NCI-H1436 treated with DMSO at 0.1 percent for 48 hours (cell line): Measurements from ENCODE around the gene MARCHF6.
"Not testable (repeated sequence)": the region's sequence is repeated elsewhere in the genome, so short reads cannot be mapped to it uniquely, and the experiment has no call there.

ENCODE experiments used
- DNase-seq: peaks from one replicate; lab custom pipeline; 2025; lab: John Stamatoyannopoulos, UW

Gene MARCHF6

DNA sequence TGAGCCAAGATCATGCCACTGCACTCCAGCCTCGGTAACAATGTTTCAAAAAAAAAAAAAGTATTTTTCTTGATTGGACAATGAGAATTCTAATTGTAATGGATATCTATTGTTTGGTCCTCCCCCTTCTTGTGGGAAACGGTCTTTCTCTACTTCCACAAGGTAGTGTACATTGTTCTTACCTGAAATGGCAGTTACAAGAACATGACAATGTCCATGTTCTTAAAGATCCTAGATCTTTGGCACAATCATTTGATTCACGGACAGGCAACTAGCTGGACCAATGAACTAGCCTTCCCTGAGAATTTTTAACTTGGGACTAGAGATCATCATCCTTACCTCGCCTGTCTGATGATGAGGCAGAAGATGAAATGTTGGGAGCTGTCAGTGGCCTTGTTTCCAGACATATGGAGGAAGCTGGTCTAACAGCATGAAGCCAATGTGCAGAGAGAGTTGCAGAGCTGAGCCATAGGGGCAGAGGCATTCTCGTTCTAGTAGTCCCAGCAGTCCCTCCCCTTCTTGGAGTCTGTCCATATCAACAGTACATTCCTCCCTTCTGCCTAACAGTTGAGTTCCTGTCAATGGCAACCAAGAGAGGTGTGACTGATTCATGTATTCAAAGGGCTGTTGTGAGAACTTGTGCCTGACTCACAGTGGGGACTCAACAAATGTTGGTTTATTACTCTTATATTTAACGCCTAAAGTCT is 2.1 kb upstream of the MARCHF6 start:
- DNase-seq: no peak

DNA sequence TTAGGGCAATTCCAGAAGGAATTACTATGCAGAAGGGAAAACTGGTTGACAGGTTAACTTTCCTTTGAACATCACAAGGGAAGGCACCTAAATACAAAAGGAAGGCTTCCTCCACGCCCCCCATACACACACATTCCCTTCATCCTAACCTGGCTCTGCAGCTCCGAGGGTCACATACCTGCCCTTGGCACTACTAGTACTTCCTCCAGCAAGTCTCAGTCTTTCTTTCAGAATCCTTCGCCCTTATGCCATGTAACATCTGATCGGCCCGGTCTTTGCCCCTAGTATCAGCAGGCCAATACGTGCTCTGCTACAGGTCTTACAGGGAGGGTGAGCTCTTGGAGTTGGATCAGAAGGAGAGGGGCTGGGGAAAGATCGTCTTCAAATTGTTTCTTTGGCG is 1.6 kb upstream of the MARCHF6 start:
- DNase-seq: no peak

DNA sequence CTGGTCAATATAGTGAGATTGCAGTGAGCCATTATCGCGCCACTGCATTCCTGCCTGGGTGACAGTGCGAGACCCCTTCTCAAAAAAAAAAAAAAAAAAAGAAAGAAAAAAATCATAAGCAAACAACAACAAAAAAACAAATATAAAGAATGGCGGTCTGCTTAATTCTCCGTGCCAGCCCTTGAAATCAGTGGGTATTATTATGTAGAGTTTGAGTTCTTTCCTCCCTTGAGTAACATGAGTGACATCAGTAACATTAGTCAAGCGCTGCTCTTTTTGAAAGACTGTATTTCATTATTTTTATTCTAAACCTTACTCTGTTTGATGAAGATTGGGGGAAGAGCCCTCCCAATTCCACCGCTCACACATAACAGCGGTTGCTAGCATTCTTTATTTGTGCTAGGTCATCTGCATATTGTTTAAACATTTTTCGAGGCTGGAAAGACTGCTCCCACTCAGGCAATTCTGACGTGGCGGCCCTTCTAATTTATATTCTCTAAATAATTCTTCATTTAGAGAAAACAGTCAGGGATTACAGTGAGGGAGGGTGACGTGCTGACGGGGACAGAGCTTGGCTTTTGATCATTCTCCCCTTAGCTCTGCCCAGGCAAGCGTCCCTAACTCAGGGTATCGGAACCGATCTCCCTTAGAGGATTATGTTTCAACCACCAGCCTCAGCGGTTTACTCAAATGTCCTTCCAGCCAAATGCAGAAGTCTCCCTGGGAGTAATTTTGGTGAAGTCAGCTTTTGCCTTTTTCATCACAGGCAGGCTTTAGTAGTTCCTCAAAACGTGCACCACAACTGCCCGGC is 860 bp upstream of the MARCHF6 start:
- DNase-seq: no peak

DNA sequence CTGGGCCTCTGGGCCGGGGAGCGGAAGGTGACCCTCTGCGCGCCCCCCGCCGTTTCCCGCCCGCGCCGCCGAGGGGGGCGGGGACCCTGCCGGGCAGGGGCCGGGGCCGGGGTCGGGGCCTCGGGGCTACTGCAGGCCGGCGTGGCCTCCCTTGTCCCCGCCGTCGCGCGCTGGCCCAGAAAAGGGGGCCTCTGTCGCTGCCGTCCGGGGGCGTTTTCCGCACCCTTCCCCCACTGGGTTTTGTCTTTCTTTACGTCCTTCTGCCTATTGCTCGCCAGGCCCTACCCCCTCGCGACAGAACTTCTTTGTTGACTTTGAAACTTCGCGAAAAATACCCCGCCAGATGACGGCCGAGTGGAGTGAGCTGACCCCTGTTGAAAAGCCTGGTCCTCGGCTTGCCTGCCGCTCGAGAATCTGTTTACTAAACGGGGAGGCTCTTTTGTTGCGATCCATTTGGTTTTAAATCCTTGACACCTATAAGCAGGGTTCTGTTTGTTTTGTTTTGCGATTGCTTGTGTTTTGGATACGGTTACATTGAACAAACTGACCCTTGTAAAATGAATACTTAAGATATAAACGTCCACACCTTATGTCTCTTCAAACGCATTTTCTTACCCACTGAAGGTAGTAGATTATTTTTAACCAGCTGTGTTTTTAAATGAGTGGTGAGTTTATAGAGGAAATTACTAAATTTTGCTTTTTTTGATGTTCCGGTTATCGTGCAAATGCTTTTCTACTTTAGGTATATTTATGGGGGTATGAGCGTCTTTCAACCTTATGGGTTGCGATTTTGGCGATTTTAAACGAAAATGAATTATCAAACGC is 765 bp downstream of the MARCHF6 start:
- no peak for DNase-seq

DNA sequence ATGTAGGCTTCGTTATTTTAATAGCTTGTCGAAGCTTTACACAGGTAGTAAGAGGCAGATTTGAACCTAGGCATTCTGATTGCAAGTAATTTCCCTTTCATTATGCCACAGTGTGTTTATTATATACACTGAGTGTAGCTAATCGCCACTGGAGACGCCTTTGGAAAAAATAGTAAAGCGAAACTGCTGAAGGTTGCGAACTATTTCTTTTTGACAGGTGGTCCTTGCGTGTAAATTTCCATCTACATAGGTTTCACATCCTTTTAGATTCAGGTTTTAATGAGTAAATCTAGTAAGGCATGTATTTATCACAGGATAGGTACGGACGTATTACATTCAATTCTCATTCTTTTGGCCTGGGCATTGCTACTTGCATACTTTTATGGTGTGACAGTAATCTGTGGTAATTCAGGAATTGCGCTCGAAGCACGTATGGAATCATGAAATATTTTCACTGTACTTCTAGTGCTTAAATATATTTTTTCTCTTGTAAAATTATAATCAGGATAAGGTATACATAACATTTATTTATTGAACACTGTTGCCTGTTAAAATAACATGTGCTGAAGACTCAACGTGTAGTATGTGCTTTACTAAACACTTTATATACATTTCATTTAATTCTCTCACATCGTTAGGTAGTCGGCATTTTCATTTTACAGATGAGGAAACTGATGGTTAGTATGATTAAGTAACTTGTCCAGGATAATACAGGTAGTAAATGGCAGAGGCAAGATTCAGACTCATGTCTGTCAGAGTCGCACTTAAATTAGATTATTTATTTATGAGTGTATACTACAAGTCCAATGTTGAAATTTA is 1.8 kb downstream of the MARCHF6 start:
- no peak for DNase-seq

DNA sequence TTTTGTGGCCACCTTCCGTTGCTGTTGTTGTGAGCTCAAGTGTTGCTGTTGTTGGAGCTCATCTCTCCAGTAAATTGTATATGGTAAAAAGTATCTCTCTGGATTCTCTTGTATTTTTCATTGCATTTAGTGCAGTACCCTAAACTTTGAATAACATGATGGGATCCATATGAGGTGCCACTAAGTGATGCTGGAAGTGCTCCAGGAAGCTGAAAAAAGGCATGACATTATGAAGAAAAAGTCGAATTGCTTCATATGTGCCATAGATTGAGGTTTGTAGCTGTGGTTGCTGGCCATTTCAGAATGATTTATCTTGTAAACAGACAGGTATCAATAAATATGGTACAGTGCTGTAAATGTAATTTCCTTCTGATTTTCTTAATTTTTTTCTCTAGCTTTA is 5.5 kb downstream of the MARCHF6 start:
- DNase-seq: no peak

DNA sequence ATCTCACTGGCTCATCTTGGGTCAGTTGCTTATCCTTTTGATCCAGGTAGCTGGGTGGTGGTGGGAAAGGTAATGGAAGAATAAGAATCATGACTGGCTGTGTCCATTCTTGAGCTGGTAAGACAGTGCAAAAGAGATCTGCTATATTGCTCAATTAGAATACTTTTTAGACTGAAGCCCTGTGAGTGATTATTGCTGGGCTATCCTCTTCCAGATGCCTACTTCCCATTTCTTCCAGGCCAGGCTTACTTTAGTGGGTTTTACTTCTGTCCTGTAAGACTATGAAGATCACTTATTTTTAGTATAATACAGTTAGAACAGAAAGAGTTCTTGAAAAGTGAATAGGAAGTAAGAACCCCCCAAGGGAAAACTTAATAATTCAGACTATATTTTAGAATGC is 7.2 kb downstream of the MARCHF6 start:
- no peak for DNase-seq

DNA sequence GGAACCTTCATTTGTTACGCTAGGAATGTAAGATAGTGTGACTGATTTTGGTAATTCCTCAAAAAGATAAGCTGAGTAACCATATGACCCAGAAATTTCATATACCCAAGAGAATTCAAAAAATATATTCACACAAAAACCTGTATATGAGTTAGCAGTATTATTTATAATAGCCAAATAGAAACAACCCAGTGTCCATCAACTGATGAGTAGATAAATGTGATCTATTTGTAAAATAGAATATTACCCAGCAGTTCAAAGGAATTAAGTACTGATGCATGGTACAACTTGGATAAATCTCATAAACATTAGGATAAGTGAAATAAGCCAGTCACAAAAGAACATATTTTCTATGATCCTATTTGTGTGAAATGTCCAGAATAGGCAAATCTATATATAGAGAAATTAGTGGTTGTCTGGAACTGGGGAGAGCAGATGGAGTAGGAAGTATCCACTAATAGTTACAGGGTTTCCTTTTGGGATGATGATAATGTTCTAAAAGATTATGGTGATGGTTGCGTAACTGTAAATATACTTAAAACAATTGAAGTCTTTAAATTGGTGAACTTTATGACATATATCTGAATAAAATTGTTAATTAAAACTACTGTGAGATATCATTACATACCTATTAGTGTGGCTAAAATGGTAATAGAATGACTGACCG is 10.2 kb downstream of the MARCHF6 start:
- DNase-seq: no peak

DNA sequence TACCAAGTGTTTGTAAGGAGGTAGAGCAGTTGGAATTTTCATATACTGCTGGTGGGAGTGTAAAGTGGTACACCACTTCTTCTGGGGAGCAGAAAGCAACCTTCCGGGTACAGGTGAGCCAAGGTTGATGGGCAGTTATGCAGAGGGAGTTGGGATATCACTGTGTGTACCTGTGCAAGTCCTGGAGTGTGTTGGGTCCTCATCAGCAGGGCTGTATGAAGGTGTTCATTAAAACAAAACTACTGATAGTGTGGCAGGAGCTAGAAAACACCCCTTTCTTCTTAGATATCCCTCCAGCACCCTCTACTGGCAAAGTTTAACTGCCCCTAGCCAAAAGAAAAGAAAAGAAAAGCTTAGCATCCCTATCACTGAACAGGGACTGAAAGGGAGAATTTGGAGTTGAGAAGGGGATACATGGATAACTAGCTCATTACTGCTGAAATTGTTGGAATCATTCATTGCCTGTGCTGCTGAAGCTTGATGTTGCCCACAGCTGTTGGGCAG is 10.7 kb downstream of the MARCHF6 start:
- no peak for DNase-seq

DNA sequence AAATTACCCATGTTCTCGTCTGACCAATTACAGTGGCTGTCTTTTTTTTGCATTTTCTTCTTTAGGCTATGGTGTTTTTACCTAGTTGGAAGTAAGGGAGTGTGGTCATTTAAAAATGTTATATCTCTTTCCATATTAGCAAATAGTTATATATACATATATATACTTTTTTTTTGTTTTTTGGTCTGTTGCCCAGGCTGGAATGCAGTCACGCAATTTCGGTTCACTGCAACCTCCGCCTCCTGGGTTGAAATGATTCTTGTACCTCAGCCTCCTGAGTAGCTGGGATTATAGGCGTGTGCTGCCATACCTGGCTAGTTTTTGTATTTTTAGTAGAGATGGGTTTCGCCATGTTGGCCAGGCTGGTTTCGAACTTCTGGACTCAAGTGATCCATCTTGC is 12.3 kb downstream of the MARCHF6 start:
- DNase-seq: no peak

DNA sequence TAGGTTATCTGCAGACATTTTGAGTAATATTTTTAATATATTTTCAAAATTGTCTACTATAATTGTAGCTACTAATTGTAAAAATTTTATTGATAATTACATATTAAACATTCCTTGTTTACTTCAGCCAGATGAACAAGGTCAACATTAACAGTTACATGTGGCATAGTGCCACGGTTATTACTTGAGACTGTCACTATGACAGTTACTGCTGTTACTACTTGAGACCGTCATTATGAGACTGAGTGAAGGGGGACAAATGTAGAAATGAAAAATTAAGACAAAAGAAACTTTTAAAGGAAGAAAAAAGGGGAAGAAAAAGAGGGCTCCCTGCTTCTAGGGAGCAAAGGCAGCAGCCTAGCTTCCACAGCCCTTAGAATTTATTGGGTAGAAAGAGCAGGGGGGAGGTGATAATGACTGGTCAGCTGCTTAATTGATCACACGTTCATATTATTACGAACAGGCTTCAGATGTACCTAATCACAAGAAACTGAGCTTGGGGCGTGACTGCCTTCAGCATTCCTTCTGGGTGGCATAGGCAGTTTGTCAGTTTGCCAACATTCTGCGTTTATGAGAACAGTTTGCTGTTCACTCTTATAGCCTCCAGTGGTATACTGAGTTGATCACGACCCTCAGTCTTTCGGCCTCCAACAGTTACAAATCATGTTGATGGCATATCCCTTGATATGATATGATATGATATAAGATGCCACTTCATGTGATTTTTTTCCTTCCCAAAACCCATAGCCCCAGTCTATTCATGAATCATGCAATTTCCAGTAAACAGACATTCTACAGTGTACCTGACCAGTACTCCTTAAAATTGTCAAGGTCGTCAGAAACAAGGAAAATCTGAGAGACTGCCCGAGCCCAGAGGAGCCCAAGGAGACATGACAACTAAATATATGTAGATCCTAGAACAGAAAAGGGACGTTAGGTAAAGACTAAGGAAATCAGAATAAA is 13.1 kb downstream of the MARCHF6 start:
- DNase-seq: no peak

DNA sequence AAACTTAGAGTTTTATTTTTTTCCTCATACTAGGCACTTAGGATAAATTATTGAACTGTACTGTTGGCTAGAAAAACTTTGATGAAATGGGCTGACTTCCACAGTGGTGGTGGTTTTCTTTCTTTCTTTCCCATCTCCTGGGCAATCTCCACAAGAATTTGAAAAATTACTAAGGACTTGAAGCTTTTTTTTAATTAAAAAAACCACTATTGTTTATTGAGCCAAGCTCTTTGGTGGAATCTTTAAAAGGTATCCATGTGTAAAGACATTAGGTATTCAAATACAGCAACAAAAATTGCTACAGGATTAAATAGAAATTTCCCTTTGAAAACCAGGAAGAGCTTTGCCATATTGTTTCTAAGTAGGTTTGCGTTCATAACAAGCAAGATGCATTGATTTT is 14.1 kb downstream of the MARCHF6 start:
- DNase-seq: no peak

DNA sequence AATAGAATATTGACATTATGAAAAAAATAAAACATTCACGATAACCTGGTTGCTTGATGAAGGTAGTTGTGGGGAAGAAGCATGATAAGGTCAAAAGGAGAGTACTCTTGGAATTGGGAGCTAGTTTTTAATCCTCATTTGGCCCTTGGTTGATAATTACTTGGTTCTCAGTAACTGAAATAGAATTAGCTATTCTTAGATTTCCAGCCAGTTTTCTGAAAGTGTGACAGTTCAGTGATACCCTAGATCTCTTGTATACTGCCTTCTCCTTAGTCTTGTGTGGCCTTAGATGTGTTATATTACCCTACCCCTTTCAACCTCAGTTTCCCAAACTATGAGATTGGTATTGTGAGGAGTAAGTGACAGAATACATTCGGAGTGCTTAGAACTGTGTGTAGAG is 17.4 kb downstream of the MARCHF6 start:
- DNase-seq: no peak

DNA sequence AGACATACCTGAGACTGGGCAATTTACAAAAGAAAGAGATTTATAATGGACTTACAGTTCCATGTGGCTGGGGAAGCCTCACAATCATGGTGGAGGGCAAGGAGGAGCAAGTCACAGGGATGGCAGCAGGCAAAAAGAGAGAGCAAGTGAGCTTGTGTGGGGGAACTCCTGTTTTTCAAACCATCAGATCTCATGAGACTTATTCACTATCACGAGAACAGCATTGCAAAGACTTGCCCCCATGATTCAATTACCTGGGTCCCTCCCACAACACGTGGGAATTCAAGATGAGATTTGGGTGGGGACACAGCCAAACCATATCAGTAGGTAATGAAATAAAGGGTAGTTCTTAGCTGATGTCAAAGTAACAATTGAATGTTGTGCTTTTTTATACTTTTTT is 17.9 kb downstream of the MARCHF6 start:
- DNase-seq: not testable (repeated sequence)

DNA sequence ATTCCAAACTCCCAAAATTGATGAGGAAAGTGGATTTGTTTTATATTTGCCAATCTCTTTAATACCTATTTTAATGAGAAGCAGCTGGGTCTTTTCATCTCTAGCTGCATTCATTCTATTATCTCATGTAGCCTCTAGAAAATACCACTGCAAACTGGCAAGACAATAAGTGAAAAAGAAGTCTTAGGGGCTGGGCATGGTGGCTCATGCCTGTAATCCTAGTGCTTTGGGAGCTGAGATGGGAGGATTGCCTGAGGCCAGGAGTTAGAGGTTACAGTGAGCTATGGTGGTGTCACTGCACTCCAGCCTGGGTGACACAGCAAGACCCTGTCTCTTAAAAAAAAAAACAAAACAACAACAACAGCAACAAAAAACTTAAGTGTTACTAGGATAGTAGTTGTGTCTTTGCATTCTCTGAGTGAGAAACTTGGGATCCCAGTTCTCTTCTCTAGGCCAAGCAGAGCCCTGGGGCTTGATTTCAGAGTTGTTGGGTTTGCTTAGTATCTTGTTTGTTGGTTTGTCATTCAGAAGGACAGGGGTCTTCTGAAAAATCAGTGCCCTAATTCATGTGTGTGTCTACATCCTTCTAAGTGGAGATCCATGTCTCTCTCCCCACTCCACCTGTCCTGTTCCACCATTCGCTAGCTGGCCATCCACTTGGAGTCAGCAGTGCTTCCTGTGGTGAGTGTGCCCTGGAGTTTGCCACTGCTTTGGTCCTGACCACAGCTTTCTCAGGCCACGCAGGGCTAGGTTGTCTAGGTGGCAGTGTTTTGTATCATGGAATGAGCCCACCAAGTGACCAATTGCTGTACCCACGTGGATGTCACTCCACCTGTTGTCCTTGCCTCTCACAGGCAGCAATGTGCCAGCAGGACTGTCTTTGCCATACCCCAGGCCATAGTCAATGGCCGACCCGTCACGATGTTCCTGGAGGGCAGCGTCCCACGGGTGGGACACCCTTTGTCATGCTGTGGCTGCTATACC is 19.5 kb downstream of the MARCHF6 start:
- DNase-seq: no peak

DNA sequence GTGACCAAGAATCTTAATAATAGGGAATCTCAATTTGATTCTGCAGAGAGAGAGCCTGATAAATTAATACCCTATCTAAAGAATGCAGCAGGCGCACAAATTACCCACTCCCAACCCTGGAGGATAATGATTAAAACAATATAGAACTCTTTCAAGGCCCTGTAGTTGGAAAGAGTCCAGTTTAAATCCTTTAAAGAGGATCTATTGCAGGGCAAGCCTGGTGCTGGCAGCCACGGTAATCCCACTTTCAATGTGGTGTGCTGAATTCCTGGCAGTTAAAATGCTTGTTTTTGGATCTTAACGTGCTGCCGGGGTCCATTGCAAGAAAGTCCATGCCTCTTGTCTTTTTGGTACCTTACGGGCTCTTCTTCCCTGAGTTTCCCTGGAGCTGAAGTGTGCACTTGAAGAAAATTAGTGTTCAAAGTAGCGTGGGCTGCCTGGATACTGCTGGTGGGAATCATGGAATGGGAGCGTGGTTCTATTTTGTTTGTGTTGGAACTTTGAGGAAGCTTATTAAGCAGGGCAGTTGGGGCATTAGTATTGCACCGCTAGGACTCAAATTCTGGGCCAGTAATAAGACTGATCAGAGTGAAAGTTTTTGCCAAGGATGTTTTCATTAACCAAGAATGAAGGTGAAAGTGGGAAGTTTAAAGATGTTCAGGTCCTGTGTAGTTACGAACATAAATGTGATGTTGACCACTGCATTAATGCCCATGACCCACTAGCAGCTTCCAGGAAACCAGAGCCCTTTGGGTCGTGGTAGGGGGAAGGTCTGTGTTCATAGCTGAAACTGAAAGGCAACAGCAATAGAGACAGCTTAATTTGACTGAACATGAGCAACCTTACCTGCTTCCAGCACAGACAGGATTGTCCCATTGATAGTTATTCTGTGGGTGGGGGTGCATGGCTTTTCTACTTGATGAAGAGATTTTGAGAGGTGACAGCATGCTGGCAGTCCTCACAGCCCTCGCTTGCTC is 20.8 kb downstream of the MARCHF6 start:
- DNase-seq: no peak

DNA sequence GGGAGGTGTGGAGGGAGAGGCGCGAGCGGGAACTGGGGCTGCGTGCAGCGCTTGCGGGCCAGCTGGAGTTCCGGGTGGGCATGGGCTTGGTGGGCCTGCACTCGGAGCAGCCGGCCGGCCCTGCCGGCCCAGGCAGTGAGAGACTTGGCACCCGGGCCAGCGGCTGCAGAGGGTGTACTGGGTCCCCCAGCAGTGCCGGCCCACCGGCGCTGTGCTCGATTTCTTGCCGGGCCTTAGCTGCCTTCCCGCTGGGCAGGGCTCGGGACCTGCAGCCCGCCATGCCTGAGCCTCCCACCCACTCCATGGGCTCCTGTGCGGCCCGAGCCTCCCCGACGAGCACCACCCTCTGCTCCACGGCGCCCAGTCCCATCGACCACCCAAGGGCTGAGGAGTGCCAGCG is 21.7 kb downstream of the MARCHF6 start:
- DNase-seq: not testable (repeated sequence)
